Kasumi-1 (cell line): Measurements from ENCODE around the gene PDE9A.

Experiments
- DNase-seq, 2 experiments: peaks; one replicate each; lab custom pipeline; 2025; lab: John Stamatoyannopoulos, UW

PDE9A gene

DNA sequence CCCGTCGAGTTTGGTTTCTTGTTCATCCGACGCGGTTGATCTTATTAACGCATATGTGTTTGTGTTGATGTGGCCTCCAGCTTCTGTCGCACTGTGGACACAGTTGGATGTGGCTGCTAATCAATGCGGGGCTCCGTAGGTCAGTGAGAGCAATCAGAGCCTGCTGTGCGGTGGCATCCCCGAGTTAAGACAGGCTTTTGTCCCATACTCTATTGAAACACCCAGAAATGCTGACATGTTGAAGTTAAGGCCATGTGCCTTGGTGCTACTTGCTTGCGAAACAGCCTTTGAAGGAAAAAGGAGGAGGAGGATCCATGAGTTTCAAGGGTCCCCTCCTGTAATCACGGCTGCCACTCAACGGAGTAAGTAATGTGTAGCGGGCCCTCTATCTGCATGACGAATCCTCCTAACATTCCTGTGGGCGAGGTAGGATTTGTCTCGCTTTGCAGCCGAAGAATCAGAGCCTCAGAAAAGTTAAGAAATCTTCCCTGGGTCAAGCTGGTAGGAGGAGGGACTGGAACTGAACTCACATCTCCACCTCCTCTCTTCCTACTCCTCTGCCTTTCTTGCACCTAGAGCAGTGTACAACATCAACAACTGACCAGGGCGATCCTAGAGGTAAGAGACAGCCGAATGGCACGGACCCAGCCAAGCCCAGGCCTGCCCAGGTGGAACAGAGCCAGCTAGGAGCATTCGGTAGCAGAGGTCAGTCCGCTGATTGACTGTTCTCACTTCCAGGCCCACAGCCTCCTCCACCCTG is 19.5 kb downstream of the PDE9A start:
- DNase-seq: no peak

DNA sequence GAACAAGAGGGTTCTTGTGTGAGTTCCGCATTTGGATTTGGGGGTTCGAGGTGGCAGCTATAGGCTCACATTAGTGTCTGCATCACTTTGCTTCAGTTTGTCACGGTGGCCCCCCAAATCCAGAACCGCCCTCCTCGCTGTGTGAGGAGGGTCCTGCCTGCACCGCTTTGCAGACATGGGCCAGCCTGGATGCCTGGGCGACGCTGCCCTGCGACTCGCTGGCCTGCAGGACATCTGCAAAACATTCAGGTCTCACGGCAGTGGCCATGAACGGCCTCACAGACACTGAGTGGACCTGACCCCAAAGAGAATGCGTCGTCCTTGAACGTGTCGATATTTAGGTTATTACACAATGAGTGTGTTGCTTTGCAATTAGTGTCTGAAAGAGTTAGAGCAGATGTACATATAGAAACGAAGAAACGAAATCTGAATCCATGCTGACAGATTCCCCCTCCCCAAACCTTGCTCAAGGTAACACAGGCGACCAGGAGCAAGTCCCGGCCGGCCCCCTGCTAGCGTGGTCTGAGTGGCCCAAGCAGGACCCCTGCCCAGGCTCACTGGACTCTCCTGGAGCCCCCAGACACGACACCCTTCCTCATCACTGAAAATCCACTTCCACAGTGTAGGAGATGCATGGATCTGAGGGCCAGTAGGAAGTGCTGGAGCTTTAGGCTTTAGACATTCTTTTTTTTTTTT is 20.4 kb downstream of the PDE9A start:
- no peak for DNase-seq

DNA sequence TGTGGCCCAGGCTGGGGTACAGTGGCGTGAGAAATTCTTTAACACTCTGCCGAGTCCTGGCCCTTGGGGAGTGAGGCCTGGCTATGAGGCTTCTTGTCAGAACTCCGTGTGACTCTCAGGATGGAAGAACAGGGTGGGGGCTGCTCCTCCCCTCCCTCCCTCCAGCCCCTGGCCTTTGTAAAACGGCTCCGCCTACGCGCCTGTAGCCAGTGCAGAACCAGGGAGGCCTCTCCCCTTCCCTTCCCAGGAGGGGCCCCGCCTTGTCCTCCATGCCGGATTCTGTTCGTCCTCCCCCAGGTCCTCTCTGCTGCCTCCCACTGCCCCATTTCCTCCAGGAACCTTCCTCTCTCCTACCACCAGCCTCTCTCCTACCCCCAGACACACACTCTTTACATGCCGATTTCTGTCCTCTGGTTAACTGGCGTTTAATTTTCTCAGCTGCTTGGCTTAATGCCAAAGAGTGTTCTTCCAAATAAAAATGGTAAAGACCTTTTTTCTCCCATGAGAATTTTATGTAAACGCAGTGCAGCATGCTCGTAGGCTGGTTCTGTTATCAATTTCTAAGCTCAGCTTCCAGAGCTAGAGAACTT is 21.0 kb downstream of the PDE9A start:
- DNase-seq: peak; percentile 79 to 85

DNA sequence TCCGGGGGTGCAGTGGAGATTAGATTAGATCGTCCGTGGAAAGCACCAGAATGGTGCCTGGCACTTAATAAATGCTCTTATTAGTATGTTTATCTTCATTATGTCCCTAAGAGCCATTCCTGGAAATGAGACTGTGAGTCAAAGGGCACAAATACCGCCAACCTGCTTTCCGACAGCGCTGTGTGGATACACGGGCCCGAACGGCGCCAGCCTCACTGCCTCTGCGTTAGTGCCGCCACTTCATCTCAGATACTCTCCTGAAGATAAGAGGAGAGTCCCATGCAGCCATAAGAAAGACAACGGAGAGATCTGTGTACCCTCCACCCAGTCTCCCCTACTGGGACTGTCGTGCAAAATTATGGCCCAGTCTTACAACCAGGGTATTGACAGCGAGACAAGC is 22.0 kb downstream of the PDE9A start:
- no peak for DNase-seq

DNA sequence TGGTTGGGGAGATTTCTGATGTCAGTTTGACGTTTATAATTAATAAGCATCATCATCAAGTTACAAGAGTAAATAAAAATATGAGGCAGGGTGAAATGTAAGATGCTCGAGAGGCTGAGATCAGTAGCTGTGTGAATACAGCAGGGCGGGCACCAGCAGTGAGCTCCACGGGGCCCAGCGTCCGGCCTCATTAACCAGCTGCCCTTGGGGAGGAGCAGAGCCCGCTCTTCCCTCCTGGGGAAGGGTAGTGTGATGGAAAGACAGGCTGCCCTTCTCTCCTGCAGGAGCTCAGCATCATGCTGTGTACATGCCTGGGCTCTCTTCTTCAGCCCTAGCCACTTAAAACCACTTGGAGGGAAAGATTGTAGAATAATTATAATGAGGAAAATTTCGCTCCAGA is 23.4 kb downstream of the PDE9A start:
- no peak for DNase-seq

DNA sequence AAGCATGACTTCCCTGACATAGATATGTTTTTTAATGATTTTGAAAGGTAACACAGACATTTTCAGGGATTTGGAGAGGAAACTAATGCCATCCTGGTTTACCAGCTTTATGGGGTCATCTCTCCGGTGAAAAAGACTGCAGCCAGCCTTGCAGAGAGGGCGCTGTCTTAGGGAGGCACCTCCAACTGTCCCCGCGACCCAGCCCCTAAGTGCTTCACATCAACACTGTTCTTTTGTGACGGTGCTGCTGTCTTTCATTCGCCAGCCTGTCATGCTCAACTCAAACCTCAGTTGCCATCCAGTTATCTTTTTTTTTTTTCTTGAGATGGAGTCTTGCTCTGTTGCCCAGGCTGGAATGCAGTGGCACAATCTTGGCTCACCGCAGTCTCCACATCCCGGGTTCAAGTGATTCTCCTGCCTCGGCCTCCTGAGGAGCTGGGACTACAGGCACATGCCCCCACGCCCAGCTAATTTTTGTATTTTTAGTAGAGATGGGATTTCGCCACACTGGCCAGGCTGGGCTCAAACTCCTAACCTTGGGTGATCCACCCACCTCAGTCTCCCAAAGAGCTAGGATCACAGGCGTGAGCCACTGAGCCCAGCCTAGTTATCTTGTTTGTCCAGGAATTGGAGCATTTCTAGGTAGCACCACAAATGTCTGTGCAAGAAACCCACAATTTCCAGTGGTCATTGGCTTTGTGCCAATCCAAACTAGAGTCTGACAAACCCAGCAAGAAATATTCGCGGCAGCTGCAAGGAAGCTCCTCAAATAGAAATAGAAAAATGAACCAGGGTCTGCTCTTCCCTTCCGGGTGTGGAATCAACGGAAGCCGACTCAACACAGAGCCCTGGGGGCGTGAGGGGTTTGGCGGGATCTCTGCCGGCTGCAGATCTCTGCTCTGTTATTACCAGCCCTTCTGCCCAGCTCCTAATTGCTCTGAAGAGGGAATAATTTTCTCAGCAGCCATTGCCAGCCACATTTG is 24.2 kb downstream of the PDE9A start:
- peak; percentile 74 to 75 for DNase-seq

DNA sequence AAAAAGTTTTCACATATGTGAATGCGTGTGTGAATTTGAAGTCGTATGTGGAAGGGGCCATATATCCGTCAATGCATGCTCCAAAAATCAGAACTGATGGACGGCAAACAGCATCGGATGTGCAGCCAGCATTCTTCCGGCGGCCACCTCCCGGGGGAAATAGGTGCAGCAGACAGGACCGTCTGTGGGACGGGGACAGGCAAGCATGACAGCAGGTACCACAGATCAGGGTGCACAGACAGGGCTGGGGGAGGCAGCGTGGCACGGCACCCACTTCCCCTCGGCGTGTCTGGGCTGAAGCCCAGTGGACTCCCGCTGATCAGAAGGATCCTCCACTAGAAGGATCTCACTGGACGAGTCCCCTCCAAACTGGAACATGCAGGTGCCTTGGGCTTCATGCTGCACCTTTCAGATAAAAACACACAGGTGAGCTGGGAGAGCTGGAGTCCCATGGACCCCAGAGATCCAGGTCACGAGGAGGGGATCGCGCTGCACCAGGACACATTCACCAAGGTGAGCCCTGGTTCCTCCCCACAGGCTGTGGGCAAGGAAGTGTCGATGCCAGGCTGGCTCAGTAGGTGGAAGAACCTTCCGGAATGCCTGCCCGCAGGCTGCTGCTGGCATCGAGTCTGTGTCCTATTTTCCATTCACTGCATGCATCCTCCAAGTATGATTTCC is 25.3 kb downstream of the PDE9A start:
- DNase-seq: no peak

DNA sequence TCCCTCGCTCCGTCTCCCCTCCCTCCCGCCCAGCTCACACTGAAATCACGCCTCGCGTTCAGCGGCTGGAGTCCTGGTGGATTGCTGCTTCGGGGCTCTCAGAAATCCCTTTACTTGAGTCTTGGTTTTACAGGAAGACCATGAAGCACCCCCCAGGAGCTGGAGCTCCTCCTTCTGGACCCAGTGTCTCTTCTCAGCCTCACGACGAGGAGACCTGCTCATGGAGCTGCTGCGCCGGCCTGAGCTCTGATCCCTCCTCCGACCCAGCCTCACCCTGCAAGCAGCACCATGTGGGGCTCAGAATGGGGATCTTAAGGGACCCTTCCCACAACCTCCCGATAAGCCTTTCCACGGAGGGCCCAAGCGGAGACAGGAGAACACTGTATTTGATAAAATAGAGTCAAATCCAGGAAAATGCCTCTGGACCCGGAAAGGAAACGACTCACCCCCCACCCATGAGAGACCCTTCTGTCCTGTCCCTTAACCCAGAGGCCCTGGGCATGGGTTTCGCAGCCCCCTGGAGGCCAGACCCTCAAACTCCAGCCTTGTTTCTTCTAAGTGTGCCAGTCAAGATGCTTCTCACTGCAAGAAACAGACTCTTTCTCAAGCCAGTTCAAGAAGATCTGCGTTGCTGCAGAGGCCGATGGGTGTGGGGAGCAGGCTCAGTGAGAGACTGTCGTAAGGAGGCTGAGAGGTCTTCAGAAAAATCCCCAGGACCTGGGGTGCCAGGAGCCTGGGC is 26.1 kb downstream of the PDE9A start:
- peak in 1 of 2 experiments; percentile 7 for DNase-seq

DNA sequence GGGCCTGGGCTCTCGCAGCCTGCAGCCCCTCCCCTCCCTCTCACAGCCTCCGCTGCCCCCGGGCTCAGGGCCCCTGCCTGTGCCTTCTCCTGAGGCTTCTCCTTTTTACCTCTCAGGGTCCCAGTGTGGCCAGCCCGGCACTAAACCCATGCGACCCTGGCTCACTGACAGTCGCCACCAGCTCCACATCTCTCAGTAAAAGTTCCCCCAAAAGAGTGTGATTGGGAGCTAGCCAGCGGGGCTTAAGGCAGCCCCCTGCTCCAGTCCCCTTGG is 26.6 kb downstream of the PDE9A start:
- DNase-seq: no peak

DNA sequence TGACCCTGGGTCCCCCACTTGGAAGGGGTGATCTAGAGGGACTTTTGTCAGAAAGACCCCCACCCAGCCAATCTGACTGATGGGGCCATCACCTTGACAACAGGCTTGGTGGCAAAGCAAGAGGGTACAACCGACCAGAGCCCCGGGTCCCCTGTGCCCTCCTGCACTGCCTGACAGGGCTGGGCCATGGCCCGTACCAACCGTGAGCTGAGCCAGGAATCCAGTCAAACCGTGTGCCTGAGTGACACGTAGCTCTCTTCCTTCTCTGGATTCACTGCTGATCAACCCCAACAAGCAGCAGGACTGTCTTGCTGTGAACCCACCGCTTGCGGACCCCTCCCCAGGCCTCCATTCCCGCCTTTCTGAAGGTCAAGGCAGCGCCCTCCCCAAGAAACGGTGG is 27.0 kb downstream of the PDE9A start:
- DNase-seq: no peak

DNA sequence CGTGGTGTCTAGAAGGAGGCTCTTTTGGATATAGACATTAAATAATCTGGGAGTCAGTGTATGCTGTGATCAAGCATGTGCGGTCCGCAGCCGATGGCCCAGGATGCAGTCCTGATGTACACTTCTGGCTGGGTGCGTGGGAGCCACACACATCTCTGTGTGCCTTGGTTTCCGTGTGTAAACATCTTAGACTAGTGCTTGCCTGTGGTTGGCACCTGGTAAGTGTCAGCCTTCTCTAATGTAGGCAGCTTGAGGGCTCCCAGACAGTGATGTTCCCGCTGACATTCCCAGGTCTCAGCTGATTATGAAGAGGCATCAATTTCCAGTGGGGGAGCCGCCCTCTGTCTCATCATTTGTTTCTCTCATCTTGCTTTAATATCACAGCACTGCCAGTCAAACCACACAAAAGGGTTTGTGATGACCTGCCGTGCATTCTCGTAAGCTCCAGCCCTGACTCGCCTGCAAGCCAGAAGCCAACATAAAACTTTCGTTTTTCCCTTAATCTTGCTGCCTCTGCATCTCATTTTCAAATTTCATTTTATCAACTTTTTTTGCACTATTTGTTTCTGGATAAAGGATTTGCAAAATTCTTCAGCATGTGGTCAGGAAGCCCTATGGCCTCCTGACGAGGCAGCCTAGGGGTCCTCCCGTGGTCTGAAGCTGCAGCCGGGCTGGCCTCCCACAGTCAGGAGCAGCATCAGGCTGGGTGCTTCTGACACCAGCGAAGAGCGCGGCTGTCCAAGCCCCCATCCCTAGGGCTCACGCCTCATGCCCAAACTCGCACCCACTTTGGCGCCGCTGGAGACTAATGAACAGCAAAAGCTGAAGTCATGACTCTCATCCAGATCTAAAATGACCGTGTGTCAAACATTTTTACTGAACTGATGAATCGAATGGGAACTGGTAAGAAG is 28.1 kb downstream of the PDE9A start:
- DNase-seq: no peak

DNA sequence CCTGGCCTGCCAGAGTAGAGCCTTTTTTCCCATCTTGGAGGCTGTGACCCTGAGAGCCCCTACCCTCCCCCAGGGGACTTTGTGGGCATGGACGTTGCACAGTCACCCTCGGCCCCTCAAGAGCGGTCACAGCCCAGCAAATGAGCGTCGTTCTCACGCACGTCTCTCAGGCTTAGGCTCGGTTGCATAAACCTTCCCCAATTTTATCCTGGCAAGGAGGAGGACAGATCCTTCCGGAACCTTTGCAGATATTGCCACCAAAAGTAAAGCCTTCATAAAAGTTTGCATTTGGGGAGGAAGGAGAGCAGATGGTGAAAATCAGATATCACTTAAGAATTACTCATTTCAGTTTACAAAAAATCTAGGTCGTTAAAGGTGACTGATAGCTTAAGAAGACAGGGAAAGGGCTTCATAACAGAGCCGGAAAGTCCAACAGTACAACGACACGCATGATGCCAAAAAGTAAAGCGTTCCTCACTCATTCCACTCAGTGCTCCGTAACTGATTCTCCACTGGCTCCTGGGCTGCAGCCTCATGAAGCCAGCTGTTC is 29.3 kb downstream of the PDE9A start:
- DNase-seq: no peak

DNA sequence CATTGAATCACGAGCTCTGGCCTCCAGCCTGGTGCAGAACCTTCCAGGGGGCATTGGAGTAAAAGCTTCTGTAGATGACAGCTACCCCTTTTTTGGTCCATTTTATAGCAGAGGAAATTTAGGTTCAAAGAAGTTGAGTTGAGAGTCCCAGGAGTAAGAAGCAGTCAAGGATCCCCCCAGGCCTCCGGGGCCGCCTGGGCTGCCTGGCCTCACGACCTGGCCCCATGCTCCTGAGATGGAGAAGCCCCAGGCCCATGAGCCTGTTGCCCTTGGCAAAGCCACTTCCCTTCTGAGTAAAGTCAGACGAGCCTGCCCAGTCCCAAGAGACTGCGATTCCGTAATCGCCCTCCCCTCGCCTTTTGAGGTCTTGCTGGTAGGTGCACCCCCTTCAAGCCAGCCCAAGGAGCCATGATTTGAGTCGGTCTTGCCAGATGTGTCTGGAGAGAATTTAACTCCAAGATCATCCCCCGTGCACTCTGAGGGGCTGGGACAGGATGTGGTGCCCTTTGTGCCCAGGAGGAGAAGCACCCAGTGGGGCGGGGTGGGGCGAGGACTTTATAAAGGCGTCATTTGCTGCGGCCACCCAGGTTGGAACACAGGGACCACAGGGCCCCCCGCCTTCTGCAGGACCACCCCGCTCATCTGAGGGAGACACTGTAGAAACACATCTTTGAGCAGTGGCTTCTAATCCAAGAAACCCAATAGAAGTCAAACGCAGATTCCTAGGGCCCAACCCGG is 30.1 kb downstream of the PDE9A start:
- no peak for DNase-seq

DNA sequence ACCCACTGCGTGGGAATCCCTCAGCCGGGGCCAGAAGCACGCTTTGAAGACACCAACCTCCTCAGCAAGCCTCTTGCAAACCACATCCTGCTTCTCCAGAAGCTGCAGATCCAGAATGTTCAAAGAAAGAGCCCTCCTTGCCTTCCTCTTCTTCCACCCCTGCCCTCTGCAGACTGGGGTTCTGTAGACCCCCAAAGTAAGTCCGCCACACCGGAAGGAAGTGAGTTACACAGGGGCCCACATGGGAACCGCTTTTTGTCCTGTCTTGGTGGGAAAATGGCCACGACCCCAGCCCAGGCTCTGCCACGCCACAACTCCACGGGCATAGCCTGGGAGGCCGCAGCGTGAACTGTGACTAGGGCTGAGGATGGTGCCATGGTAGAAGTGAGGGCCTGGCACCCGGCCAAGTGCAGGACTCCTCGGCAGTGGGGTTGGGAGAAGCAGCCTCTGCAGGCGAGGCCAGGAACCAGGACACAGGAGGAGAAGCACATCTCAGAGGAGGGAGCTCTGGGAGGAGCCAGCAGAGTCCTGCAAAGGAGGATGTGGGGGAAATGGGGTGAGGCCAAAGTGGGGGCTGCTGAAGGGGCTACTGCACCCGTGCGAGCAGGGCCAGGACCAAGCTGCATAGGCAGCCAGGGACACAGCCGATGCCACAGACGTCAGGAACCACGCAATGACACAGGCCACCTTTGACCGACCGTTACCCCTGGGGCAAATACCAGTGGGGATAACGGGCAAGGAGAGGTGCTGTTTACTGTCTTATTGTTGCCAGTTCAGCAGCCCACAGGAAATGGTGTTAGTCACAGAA is 30.9 kb downstream of the PDE9A start:
- peak; percentile 62 to 73 for DNase-seq

DNA sequence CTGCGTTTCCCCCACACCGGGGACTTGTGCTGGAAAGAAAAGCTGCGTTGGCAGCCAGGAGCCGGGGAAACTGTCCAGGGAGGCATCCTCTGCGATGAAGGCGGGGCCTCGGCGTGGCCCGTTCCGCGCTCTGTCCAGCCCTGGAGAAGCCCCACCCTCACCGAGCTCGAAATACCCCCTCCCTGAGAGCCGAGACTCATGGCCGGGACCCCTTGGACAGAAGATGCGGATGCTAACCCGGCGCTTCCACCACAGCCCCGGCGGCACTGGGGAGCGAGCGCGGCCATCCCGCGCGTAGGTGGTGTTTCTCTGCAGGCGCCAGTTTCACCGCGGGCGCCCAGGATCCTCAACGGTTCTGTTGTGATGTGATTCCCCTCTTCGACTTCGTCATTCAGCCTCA is 31.6 kb downstream of the PDE9A start:
- DNase-seq: no peak

DNA sequence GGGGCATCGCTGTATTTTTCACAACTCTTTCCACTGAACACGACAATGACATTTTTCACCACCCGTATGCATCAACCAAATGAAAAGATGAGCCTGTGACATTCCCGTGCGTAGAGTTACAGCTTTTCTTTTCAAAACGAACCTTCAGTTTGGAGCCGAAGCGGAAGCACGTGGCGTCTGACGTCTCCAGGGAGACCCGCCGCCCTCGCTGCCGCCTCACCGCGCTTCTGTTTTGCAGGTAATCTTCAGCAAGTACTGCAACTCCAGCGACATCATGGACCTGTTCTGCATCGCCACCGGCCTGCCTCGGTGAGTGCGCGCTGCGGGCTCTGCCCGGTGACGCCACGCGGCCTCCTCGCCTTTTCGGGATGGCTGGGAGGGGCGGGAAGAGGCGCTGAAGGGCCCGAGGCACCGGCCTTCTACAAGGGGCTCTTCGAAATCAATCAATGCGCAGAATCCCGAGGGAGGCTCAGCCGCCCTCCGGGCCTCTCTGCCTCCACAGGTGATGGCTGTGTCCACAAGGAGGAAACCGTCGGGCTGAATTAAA is 32.6 kb downstream of the PDE9A start:
- no peak for DNase-seq

DNA sequence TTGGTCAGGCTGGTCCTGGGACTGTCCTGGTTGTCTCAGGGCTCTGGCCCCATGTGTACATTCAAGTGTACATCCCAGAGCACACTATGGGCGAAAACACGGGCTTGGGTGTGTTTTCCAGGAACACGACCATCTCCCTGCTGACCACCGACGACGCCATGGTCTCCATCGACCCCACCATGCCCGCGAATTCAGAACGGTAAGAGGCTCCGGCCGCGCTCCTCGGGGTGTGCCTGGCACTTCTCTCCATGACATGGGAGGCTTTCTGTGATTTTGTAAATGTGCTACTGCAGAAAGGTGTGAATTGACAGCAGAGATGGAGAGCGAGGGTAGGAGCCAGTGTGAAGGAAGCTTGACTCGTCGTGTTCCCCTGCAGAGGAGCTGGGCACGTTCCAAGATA is 34.4 kb downstream of the PDE9A start:
- no peak for DNase-seq
